RWPE2 (cell line): ENCODE data around the gene BARX1.

ENCODE experiments used
- ATAC-seq: fragments of 200-7000 bp; cut with Tn5 transposase; 3 replicates; pipeline ENCODE4 v1.9.1; 2021; ENCODE audit warnings: low read depth
- DNase-seq: peaks from one replicate; pipeline ENCODE4 v3.0.0-alpha.2; 2020; ENCODE audit warnings: low spot score
- H3K27ac ChIP-seq: fragments of 450-650 bp; 2 replicates; pipeline ENCODE4 v1.5.1; 2017; ENCODE audit warnings: mild to moderate bottlenecking; ENCODE audit not compliant: poor library complexity, severe bottlenecking
- H3K27me3 ChIP-seq: fragments of 250-450 bp; sonication (Bioruptor Pico); 2 replicates; pipeline ENCODE4 v1.5.1; 2021; ENCODE audit warnings: mild to moderate bottlenecking, moderate library complexity; ENCODE audit not compliant: insufficient read depth, poor library complexity, severe bottlenecking
- H3K36me3 ChIP-seq: fragments of 250-450 bp; sonication (Bioruptor Pico); 2 replicates; pipeline ENCODE4 v1.5.1; 2020; ENCODE audit warnings: low read depth, mild to moderate bottlenecking, moderate library complexity
- H3K4me1 ChIP-seq: fragments of 250-450 bp; sonication (Bioruptor Pico); 2 replicates; pipeline ENCODE4 v1.5.1; 2021; ENCODE audit warnings: mild to moderate bottlenecking, moderate library complexity; ENCODE audit not compliant: insufficient read depth, poor library complexity, severe bottlenecking
- H3K4me3 ChIP-seq: fragments of 250-450 bp; sonication (Bioruptor Pico); 2 replicates; pipeline ENCODE4 v1.5.1; 2021; ENCODE audit warnings: mild to moderate bottlenecking, moderate library complexity; ENCODE audit not compliant: severe bottlenecking
- H3K9me3 ChIP-seq: fragments of 250-450 bp; sonication (Bioruptor Pico); 2 replicates; pipeline ENCODE4 v1.5.1; 2021; ENCODE audit warnings: mild to moderate bottlenecking, moderate library complexity; ENCODE audit not compliant: severe bottlenecking
- TF ChIP-seq, protein P1 (sequence below): fragments of 450-650 bp; IDR thresholded peaks from one replicate; pipeline ENCODE4 v1.5.1; 2017; ENCODE audit warnings: mild to moderate bottlenecking, moderate library complexity; ENCODE audit not compliant: poor library complexity, severe bottlenecking

Gene BARX1

DNA sequence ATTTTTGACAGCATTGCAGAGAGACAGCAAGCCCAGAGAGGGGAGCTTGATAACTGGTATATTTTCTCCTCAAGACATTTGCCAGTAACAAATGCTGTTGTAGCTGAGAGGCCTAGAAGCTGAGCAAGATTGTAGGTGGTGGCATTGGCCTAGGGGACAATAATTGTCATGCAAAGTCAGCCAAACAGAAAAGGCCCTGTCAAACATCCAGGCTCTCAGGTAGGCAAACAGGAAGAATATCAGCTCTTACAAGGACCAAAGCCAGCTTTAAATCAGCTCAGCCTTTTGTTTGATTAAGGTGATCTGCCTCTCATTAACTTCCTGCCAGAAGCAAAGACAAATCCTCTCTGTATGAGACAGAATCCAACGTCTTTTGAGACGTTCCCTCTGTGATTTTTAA lies 29.7 kb upstream of the BARX1 start:
- ATAC-seq = no peak
- TF ChIP-seq, protein P1, sequence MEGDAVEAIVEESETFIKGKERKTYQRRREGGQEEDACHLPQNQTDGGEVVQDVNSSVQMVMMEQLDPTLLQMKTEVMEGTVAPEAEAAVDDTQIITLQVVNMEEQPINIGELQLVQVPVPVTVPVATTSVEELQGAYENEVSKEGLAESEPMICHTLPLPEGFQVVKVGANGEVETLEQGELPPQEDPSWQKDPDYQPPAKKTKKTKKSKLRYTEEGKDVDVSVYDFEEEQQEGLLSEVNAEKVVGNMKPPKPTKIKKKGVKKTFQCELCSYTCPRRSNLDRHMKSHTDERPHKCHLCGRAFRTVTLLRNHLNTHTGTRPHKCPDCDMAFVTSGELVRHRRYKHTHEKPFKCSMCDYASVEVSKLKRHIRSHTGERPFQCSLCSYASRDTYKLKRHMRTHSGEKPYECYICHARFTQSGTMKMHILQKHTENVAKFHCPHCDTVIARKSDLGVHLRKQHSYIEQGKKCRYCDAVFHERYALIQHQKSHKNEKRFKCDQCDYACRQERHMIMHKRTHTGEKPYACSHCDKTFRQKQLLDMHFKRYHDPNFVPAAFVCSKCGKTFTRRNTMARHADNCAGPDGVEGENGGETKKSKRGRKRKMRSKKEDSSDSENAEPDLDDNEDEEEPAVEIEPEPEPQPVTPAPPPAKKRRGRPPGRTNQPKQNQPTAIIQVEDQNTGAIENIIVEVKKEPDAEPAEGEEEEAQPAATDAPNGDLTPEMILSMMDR = no peak
- Histone ChIP-seq H3K36me3 (no peaks in the 10 kb centered on the region), H3K27me3 (no peaks in the 10 kb centered on the region), H3K9me3 (no peaks in the 10 kb centered on the region), H3K4me1 (no peaks in the 10 kb centered on the region), H3K27ac (no peak overlapping the region), H3K4me3 (no peak overlapping the region)
- no peak for DNase-seq

DNA sequence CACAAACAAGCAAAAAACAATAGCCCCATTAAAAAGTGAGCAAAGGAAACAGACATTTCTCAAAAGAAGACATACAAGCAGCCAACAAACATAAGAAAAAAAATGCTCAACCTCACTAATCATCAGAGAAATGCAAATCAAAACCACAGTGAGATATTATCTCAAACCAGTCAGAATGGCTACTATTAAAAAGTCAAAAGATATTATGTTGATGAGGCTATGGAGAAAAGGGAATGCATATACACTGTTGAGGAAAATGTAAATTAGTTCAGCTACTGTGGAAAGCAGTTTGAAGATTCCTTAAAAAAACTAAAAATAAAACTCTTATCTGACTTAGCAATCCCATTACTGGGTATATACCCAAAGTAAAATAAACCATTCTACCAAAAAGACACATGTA lies 28.7 kb upstream of the BARX1 start:
- TF ChIP-seq, protein P1 = no peak
- no peaks in the 10 kb centered on the region for H3K4me1 ChIP-seq
- no peak for DNase-seq
- H3K27me3 ChIP-seq = no peaks in the 10 kb centered on the region
- H3K36me3 ChIP-seq = no peaks in the 10 kb centered on the region
- H3K9me3 ChIP-seq = no peaks in the 10 kb centered on the region
- H3K27ac ChIP-seq = no peak overlapping the region
- ATAC-seq = no peak
- no peak overlapping the region for H3K4me3 ChIP-seq

DNA sequence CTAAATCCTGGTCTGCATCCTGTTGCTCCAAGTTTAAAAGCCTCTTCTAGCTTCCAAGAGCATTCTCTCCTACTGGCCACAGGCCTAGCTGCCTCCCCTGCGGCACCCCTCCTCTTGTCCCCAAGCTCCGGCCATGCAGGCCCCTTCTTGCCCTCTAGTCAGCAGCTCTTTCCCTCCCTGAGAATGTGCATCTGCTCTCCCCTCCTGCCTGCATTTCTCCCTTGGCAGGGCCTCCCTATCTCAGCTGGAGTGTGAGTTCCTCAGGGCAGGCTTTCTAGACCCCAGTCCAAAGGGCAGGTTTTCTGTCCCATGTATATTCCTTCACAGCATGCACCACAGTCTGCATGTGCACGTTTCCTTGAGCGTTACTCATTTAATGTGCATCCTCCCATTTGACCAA lies 24.6 kb upstream of the BARX1 start:
- Histone ChIP-seq H3K9me3 (no peaks in the 10 kb centered on the region), H3K36me3 (no peaks in the 10 kb centered on the region), H3K27me3 (no peaks in the 10 kb centered on the region), H3K27ac (no peak overlapping the region), H3K4me3 (no peak overlapping the region), H3K4me1 (peaks cover 3% of the 10 kb centered on the region)
- TF ChIP-seq, protein P1 = no peak
- DNase-seq (no peak), ATAC-seq (no peak)

DNA sequence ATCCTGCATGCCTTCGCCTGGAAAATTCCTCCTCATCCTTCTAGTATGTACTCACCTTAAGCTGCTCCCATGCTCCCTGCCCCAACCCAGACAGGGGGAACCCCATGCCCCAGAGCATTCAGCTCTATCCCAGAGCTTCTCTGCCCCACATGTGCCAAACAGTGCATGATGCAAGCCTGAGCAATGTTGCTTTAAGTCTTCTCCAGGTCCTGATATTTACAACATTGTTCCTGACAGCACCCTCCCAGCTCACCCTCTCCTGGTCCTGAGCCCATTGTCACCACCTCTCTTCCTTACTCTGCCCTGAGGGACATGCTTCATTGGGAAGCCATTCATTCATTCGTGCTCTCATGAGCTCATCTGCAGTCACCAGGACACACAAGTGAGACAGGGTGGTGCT lies 23.4 kb upstream of the BARX1 start:
- H3K4me3 ChIP-seq = no peak overlapping the region
- no peaks in the 10 kb centered on the region for H3K27me3 ChIP-seq
- ATAC-seq = peak; percentile 27; the same call in 2 of the 3 replicates
- DNase-seq = no peak
- peaks cover 3% of the 10 kb centered on the region for H3K4me1 ChIP-seq
- TF ChIP-seq, protein P1 = no peak
- no peak overlapping the region for H3K27ac ChIP-seq
- no peaks in the 10 kb centered on the region for H3K9me3 ChIP-seq
- no peaks in the 10 kb centered on the region for H3K36me3 ChIP-seq

DNA sequence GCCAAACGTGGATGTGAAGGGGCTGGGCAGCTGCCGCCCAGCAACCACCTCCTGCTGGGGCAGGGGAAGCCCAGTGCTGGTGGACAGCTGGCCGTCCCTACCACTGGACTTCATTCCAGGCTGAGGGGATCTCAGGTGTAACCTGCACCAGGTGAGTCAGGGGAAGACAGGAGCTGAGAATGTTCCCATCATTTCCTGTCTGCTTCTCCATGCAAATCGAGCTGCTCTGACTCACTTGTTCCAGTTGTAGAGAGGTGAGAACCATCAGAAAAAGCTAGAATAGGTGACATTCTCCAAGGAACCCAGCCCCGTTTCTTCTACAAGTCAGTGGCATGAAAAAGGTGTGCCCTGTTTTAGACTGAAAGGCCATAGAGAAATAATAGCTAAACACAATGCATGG lies 21.8 kb upstream of the BARX1 start:
- peaks cover 3% of the 10 kb centered on the region for H3K4me1 ChIP-seq
- TF ChIP-seq, protein P1 = no peak
- H3K27me3 ChIP-seq = no peaks in the 10 kb centered on the region
- ATAC-seq = peak; percentile 91
- DNase-seq = no peak
- no peaks in the 10 kb centered on the region for H3K9me3 ChIP-seq
- H3K27ac ChIP-seq = no peak overlapping the region
- no peaks in the 10 kb centered on the region for H3K36me3 ChIP-seq
- H3K4me3 ChIP-seq = no peak overlapping the region
